SK-N-SH (cell line): ENCODE data around the gene ERMARD. TPM values are rescaled to one million over a fixed set of nuclear protein-coding genes. Genes with fewer than 3 reads are reported as not detected.

ENCODE experiments used
- CTCF ChIA-PET: fragments of 300-600, 350-600 bp; formaldehyde crosslinking; extraction: SDS; loops from one replicate; lab custom pipeline; 2021; lab: Yijun Ruan, JAX
- POLR2A ChIA-PET: fragments of 350-600 bp; sonication (Branson Sonifier 250); formaldehyde crosslinking; extraction: SDS; loops from one replicate; lab custom pipeline; 2020; ENCODE audit warnings: antibody characterized with exemption, inconsistent platforms; lab: Yijun Ruan, JAX
- DNase-seq: peaks from one replicate; pipeline ENCODE4 v3.0.0; 2012
- H2AFZ ChIP-seq: fragments of 200-600 bp; sonication (generic); 2 replicates; pipeline ENCODE4 v1.8.1; 2016; ENCODE audit warnings: antibody characterized with exemption, mild to moderate bottlenecking, low read depth
- H3F3A ChIP-seq: fragments of 200-600 bp; sonication (generic); replicated peaks from 2 replicates; pipeline ENCODE3; 2016; ENCODE audit warnings: antibody characterized with exemption, mild to moderate bottlenecking; ENCODE audit not compliant: insufficient read depth
- H3K27ac ChIP-seq, 2 experiments: fragments of 200-500 bp in 1 of 2; fragments of 200-600 bp in 1 of 2; sonication (Bioruptor generic) in 1 of 2; sonication (generic), shearing (Covaris generic) in 1 of 2; 2 replicates each; pipeline versions ENCODE4 v1.5.1 to v1.6.1; 2014 to 2016; ENCODE audit warnings: low read depth in 2 of 2, inconsistent platforms in 1 of 2, low read length in 1 of 2, mild to moderate bottlenecking in 1 of 2, mixed read lengths in 1 of 2
- H3K27me3 ChIP-seq: fragments of 200-600 bp; sonication (generic), shearing (Covaris generic); 2 replicates; pipeline ENCODE4 v1.6.1; 2016; ENCODE audit warnings: mixed run types; ENCODE audit not compliant: insufficient read depth
- H3K36me3 ChIP-seq, 2 experiments: fragments of 200-500 bp in 1 of 2; fragments of 200-600 bp in 1 of 2; sonication (Bioruptor generic) in 1 of 2; sonication (generic) in 1 of 2; replicated peaks in 1 of 2; 2 replicates each; pipeline versions ENCODE3 to v1.5.1; 2014 to 2016; ENCODE audit warnings: low read length in 1 of 2, mild to moderate bottlenecking in 1 of 2; ENCODE audit not compliant: insufficient read depth in 2 of 2, control insufficient read depth in 1 of 2
- H3K4me1 ChIP-seq, 2 experiments: fragments of 200-500 bp in 1 of 2; fragments of 200-600 bp in 1 of 2; sonication (Bioruptor generic) in 1 of 2; sonication (generic), shearing (Covaris generic) in 1 of 2; 2 replicates each; pipeline versions ENCODE4 v1.5.1 to v1.6.1; 2014 to 2016; ENCODE audit warnings: low read depth in 1 of 2, low read length in 1 of 2, mixed run types in 1 of 2; ENCODE audit not compliant: insufficient read depth in 2 of 2, control insufficient read depth in 1 of 2
- H3K4me2 ChIP-seq: fragments of 200-600 bp; sonication (generic), shearing (Covaris generic); 2 replicates; pipeline ENCODE4 v1.6.1; 2017; ENCODE audit warnings: mixed run types
- H3K4me3 ChIP-seq, 2 experiments: fragments of 200-500 bp in 1 of 2; fragments of 200-600 bp in 1 of 2; sonication (Bioruptor generic) in 1 of 2; sonication (generic), shearing (Covaris generic) in 1 of 2; 2 replicates each; pipeline versions ENCODE4 v1.5.1 to v1.8.1; 2014 to 2016; ENCODE audit warnings: low read depth in 2 of 2, inconsistent platforms in 1 of 2, low read length in 1 of 2, mild to moderate bottlenecking in 1 of 2, mixed read lengths in 1 of 2, moderate library complexity in 1 of 2
- H3K79me2 ChIP-seq: fragments of 200-600 bp; sonication (generic); 2 replicates; pipeline ENCODE4 v1.8.1; 2017; ENCODE audit warnings: mild to moderate bottlenecking; ENCODE audit not compliant: insufficient read depth
- H3K9ac ChIP-seq: fragments of 200-600 bp; sonication (generic); 2 replicates; pipeline ENCODE4 v1.6.1; 2017; ENCODE audit warnings: mixed run types
- H3K9me2 ChIP-seq: fragments of 200-600 bp; sonication (generic); 2 replicates; pipeline ENCODE4 v1.6.1; 2017; ENCODE audit warnings: mixed run types
- H3K9me3 ChIP-seq: fragments of 200-600 bp; sonication (generic); 2 replicates; pipeline ENCODE4 v1.6.1; 2017; ENCODE audit warnings: mixed run types, mild to moderate bottlenecking, moderate library complexity
- H4K20me1 ChIP-seq: fragments of 200-600 bp; sonication (generic); 2 replicates; pipeline ENCODE4 v1.6.1; 2017; ENCODE audit warnings: mild to moderate bottlenecking, mixed run types; ENCODE audit not compliant: insufficient read depth
- FOXM1 ChIP-seq: IDR thresholded peaks from 2 replicates; pipeline ENCODE4 v1.4.0; 2012; ENCODE audit warnings: low read depth, mild to moderate bottlenecking
- JUND ChIP-seq: IDR thresholded peaks from 2 replicates; pipeline ENCODE4 v1.4.0; 2012
- MEF2A ChIP-seq: IDR thresholded peaks from 2 replicates; pipeline ENCODE4 v1.4.0; 2012; ENCODE audit warnings: low read depth, borderline replicate concordance
- NFIC ChIP-seq: IDR thresholded peaks from 2 replicates; pipeline ENCODE4 v1.4.0; 2012; ENCODE audit warnings: borderline replicate concordance
- POLR2AphosphoS5 ChIP-seq: IDR thresholded peaks from 2 replicates; pipeline ENCODE4 v1.6.1; 2012; ENCODE audit warnings: low read depth, low read length
- RFX5 ChIP-seq: IDR thresholded peaks from 2 replicates; pipeline ENCODE4 v1.6.1; 2012; ENCODE audit warnings: mild to moderate bottlenecking, improper control_type of control experiment, low read length
- ZBTB33 ChIP-seq: IDR thresholded peaks from 2 replicates; pipeline ENCODE4 v1.4.0; 2012; ENCODE audit warnings: low read depth, borderline replicate concordance
- WGBS: methylation state at CpG from one replicate; pipeline ENCODE4 v1.1.6; 2017; ENCODE audit warnings: low lambda C conversion rate; 5-methylcytosine and 5-hydroxymethylcytosine counted together
- polyA plus RNA-seq, 3 experiments: library from polyadenylated mRNA; depleted of rRNA; stranded (reverse); fragments of >200 nt; gene quantifications; 2 replicates each; pipeline ENCODE4 v1.2.3, GENCODE V29; 2012
- TF ChIP-seq, protein P1 (sequence below): fragments of 200-600 bp; sonication (generic); IDR thresholded peaks from 2 replicates; pipeline ENCODE4 v1.6.1; 2017; ENCODE audit warnings: antibody characterized with exemption, mild to moderate bottlenecking, moderate library complexity
- TF ChIP-seq, protein P2 (sequence below): IDR thresholded peaks from 2 replicates; pipeline ENCODE4 v1.6.1; 2012; ENCODE audit warnings: mild to moderate bottlenecking, low read depth, low read length, moderate library complexity
- TF ChIP-seq, protein P3 (sequence below): IDR thresholded peaks from 2 replicates; pipeline ENCODE4; 2012

Gene ERMARD
- polyA plus RNA-seq, 1 of the 3 experiments (the other 2 are of a cell fraction), result 43.2 TPM

- Histone ChIP-seq H3K79me2 (no peaks in the 10 kb centered on the region), H3K36me3 (no peaks in the 10 kb centered on the region), H3K9me3 (no peaks in the 10 kb centered on the region), H3F3A (no peaks in the 10 kb centered on the region), H2AFZ (no peak overlapping the region), H3K9ac (no peak overlapping the region), H3K9me2 (no peaks in the 10 kb centered on the region), H3K27me3 (0 out of 2 replicates have a peak, but pooled peaks cover 6% of the 10 kb centered on the region), H3K27ac (no peak overlapping the region), H3K4me3 (no peak overlapping the region), H4K20me1 (no peaks in the 10 kb centered on the region), H3K4me2 (no peak overlapping the region), H3K4me1 (peaks cover 0 to 3% of the 10 kb centered on the region in 2 experiments; a peak in 1 of 4 replicates)
- ChIA-PET POLR2A (no interaction called here), CTCF (interaction anchor here (1.0 to 10.9 kb wide), 4 partner anchors 10 to 730 kb away, joined by 3 to 80 read pairs (median 3); no protein-coding TSS in a partner anchor)
- TF ChIP-seq MEF2A (no peak), POLR2AphosphoS5 (no peak), FOXM1 (no peak), RFX5 (no peak), NFIC (no peak), ZBTB33 (no peak), JUND (no peak)
- TF ChIP-seq, protein P1, sequence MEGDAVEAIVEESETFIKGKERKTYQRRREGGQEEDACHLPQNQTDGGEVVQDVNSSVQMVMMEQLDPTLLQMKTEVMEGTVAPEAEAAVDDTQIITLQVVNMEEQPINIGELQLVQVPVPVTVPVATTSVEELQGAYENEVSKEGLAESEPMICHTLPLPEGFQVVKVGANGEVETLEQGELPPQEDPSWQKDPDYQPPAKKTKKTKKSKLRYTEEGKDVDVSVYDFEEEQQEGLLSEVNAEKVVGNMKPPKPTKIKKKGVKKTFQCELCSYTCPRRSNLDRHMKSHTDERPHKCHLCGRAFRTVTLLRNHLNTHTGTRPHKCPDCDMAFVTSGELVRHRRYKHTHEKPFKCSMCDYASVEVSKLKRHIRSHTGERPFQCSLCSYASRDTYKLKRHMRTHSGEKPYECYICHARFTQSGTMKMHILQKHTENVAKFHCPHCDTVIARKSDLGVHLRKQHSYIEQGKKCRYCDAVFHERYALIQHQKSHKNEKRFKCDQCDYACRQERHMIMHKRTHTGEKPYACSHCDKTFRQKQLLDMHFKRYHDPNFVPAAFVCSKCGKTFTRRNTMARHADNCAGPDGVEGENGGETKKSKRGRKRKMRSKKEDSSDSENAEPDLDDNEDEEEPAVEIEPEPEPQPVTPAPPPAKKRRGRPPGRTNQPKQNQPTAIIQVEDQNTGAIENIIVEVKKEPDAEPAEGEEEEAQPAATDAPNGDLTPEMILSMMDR, result no peak
- TF ChIP-seq, protein P2, sequence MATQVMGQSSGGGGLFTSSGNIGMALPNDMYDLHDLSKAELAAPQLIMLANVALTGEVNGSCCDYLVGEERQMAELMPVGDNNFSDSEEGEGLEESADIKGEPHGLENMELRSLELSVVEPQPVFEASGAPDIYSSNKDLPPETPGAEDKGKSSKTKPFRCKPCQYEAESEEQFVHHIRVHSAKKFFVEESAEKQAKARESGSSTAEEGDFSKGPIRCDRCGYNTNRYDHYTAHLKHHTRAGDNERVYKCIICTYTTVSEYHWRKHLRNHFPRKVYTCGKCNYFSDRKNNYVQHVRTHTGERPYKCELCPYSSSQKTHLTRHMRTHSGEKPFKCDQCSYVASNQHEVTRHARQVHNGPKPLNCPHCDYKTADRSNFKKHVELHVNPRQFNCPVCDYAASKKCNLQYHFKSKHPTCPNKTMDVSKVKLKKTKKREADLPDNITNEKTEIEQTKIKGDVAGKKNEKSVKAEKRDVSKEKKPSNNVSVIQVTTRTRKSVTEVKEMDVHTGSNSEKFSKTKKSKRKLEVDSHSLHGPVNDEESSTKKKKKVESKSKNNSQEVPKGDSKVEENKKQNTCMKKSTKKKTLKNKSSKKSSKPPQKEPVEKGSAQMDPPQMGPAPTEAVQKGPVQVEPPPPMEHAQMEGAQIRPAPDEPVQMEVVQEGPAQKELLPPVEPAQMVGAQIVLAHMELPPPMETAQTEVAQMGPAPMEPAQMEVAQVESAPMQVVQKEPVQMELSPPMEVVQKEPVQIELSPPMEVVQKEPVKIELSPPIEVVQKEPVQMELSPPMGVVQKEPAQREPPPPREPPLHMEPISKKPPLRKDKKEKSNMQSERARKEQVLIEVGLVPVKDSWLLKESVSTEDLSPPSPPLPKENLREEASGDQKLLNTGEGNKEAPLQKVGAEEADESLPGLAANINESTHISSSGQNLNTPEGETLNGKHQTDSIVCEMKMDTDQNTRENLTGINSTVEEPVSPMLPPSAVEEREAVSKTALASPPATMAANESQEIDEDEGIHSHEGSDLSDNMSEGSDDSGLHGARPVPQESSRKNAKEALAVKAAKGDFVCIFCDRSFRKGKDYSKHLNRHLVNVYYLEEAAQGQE, result no peak
- TF ChIP-seq, protein P3, sequence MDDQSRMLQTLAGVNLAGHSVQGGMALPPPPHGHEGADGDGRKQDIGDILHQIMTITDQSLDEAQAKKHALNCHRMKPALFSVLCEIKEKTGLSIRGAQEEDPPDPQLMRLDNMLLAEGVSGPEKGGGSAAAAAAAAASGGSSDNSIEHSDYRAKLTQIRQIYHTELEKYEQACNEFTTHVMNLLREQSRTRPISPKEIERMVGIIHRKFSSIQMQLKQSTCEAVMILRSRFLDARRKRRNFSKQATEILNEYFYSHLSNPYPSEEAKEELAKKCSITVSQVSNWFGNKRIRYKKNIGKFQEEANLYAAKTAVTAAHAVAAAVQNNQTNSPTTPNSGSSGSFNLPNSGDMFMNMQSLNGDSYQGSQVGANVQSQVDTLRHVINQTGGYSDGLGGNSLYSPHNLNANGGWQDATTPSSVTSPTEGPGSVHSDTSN, result no peak
- no peak for DNase-seq
- 82% methylated on average over 10 of the region's 10 CpGs for WGBS
These were observed 47.5 kb downstream of the ERMARD start for GRCh38 chr6:169798764-169799473.
